GM12878 (cell line): ENCODE measurements around the gene ITGA7. TPM values are rescaled to one million over a fixed set of nuclear protein-coding genes. Genes with fewer than 3 reads are reported as not detected.

Experiments
- ATAC-seq: fragments of 200-7000 bp; cut with Tn5 transposase; 3 replicates; pipeline ENCODE4 v1.9.1; 2020; ENCODE audit warnings: mild to moderate bottlenecking, moderate library complexity
- BruUV-seq: library from RNA; stranded (reverse); fragments of 400-500 nt; replicated peaks from 2 replicates; lab custom pipeline; 2021; lab: Mats Ljungman, UMichigan
- CTCF ChIA-PET: fragments of 300-600 bp; sonication (Branson Sonifier 250); formaldehyde crosslinking; extraction: SDS; loops from one replicate; lab custom pipeline; 2021; ENCODE audit warnings: inconsistent platforms; lab: Yijun Ruan, JAX
- POLR2A ChIA-PET: fragments of 350-600 bp; formaldehyde crosslinking; extraction: SDS; loops from one replicate; lab custom pipeline; 2021; ENCODE audit warnings: inconsistent platforms; lab: Charles Lee
- RAD21 ChIA-PET: fragments of 300-600 bp; sonication (Branson Sonifier 250); formaldehyde crosslinking; loops from one replicate; lab custom pipeline; 2023; ENCODE audit warnings: antibody characterized with exemption; ENCODE audit not compliant: unreplicated experiment; lab: Charles Lee
- SMC1A ChIA-PET: fragments of 300-600 bp; sonication (Branson Sonifier 250); formaldehyde crosslinking; loops from one replicate; lab custom pipeline; 2023; ENCODE audit not compliant: unreplicated experiment, uncharacterized antibody; lab: Charles Lee
- DNase-seq: peaks from one replicate; pipeline ENCODE4 v3.0.0-alpha.2; 2011; ENCODE audit warnings: low read depth, low spot score
- FAIRE-seq: peaks from 3 replicates; lab custom pipeline; 2011; peaks lifted over from hg19 to GRCh38; lab: Jason Lieb, UNC
- H2AFZ ChIP-seq: 2 replicates; pipeline ENCODE4 v1.6.0; 2011; ENCODE audit warnings: low read depth, low read length, control low read depth; ENCODE audit not compliant: control insufficient read depth
- H3K27ac ChIP-seq: 2 replicates; pipeline ENCODE4 v1.5.1; 2011; ENCODE audit warnings: control low read depth; ENCODE audit not compliant: control insufficient read depth, insufficient read depth
- H3K27me3 ChIP-seq, 2 experiments: replicated peaks in 1 of 2; 2 replicates each; pipeline versions ENCODE4 v1.6.0 to v1.6.1; 2011; ENCODE audit warnings: low read length in 1 of 2; ENCODE audit not compliant: control insufficient read depth in 2 of 2, insufficient read depth in 2 of 2
- H3K36me3 ChIP-seq, 2 experiments: 2 replicates each; pipeline ENCODE4 v1.5.1; 2011; ENCODE audit warnings: low read length in 1 of 2; ENCODE audit not compliant: control insufficient read depth in 2 of 2, insufficient read depth in 2 of 2
- H3K4me1 ChIP-seq: 2 replicates; pipeline ENCODE4 v1.6.1; 2011; ENCODE audit warnings: mild to moderate bottlenecking, low read length, moderate library complexity, mixed read lengths; ENCODE audit not compliant: control insufficient read depth, insufficient read depth
- H3K4me2 ChIP-seq: 2 replicates; pipeline ENCODE4 v1.6.0; 2011; ENCODE audit warnings: control low read depth; ENCODE audit not compliant: control insufficient read depth, insufficient read depth
- H3K4me3 ChIP-seq: fragments of 200-600 bp; sonication (generic); 2 replicates; pipeline ENCODE4 v1.5.1; 2016
- H3K79me2 ChIP-seq: 2 replicates; pipeline ENCODE4 v1.6.0; 2011; ENCODE audit warnings: low read length; ENCODE audit not compliant: control insufficient read depth, insufficient read depth
- H3K9ac ChIP-seq: 2 replicates; pipeline ENCODE4 v1.8.0; 2011; ENCODE audit warnings: low read length, control low read depth, mixed read lengths; ENCODE audit not compliant: control insufficient read depth, insufficient read depth
- H3K9me3 ChIP-seq: replicated peaks from 3 replicates; pipeline ENCODE4 v1.5.1; 2011; ENCODE audit warnings: mild to moderate bottlenecking, low read length; ENCODE audit not compliant: control insufficient read depth, insufficient read depth
- H4K20me1 ChIP-seq: 2 replicates; pipeline ENCODE4 v1.6.0; 2011; ENCODE audit not compliant: control insufficient read depth, insufficient read depth
- CBX5 ChIP-seq: sonication (generic); IDR thresholded peaks from 2 replicates; pipeline ENCODE4 v1.6.1; 2016; ENCODE audit warnings: low read depth, moderate library complexity, mild to moderate bottlenecking, inconsistent platforms
- CEBPZ ChIP-seq: fragments of 150-350 bp; IDR thresholded peaks from 2 replicates; pipeline ENCODE4 v1.6.1; 2016; ENCODE audit warnings: low read depth, low read length
- CHD4 ChIP-seq: fragments of 200-600 bp; sonication (generic); IDR thresholded peaks from 2 replicates; pipeline ENCODE4 v1.6.1; 2016; ENCODE audit warnings: mild to moderate bottlenecking
- CREB1 ChIP-seq: IDR thresholded peaks from 2 replicates; pipeline ENCODE4 v1.6.1; 2012; ENCODE audit warnings: low read depth, mild to moderate bottlenecking, inconsistent platforms
- DPF2 ChIP-seq: fragments of 450-650 bp; IDR thresholded peaks from 2 replicates; pipeline ENCODE4 v1.6.1; 2017; ENCODE audit warnings: mild to moderate bottlenecking
- EGR1 ChIP-seq, 2 experiments: IDR thresholded peaks; 1 replicate in 1 of 2; 2 replicates in 1 of 2; pipeline ENCODE4 v1.6.1; 2011 to 2012; ENCODE audit warnings: low read depth in 2 of 2, low read length in 2 of 2, borderline replicate concordance in 1 of 2, mild to moderate bottlenecking in 1 of 2, moderate library complexity in 1 of 2
- IKZF1 ChIP-seq: fragments of 450-650 bp; conservative IDR thresholded peaks from 2 replicates; pipeline ENCODE4 v1.6.1; 2017; ENCODE audit warnings: antibody characterized with exemption, mild to moderate bottlenecking
- MEF2A ChIP-seq: IDR thresholded peaks from 2 replicates; pipeline ENCODE4 v1.6.1; 2011; ENCODE audit warnings: low read depth, mild to moderate bottlenecking, low read length, moderate library complexity; ENCODE audit not compliant: insufficient read depth
- MLLT1 ChIP-seq: fragments of 450-650 bp; IDR thresholded peaks from 2 replicates; pipeline ENCODE4 v1.6.1; 2016; ENCODE audit warnings: mild to moderate bottlenecking
- NKRF ChIP-seq: fragments of 450-650 bp; conservative IDR thresholded peaks from 2 replicates; pipeline ENCODE4 v1.6.1; 2017; ENCODE audit warnings: mild to moderate bottlenecking, moderate library complexity
- PKNOX1 ChIP-seq: fragments of 450-650 bp; IDR thresholded peaks from 2 replicates; pipeline ENCODE4 v1.6.1; 2016; ENCODE audit warnings: mild to moderate bottlenecking
- TARDBP ChIP-seq: IDR thresholded peaks from 2 replicates; pipeline ENCODE4 v1.6.1; 2016; ENCODE audit warnings: borderline replicate concordance
- TCF3 ChIP-seq: IDR thresholded peaks from 2 replicates; pipeline ENCODE4 v1.6.1; 2012; ENCODE audit warnings: low read depth, mild to moderate bottlenecking, low read length, borderline replicate concordance; ENCODE audit not compliant: insufficient read depth
- USF2 ChIP-seq: IDR thresholded peaks from 2 replicates; pipeline ENCODE4 v1.6.1; 2011; ENCODE audit warnings: low read depth, low read length, improper control_type of control experiment, borderline replicate concordance
- YY1 ChIP-seq: IDR thresholded peaks from 2 replicates; pipeline ENCODE4 v1.6.1; 2011; ENCODE audit warnings: low read depth, mild to moderate bottlenecking, low read length
- ZBED1 ChIP-seq: IDR thresholded peaks from 2 replicates; pipeline ENCODE4 v1.6.1; 2016; ENCODE audit warnings: borderline replicate concordance
- WGBS: methylation state at CpG from one replicate; pipeline ENCODE4 v1.1.6; 2016; ENCODE audit warnings: low lambda C conversion rate; ENCODE audit not compliant: insufficient replicate concordance, insufficient coverage; ENCODE audit errors: missing lambda C conversion rate; 5-methylcytosine and 5-hydroxymethylcytosine counted together
- in situ Hi-C: fragments of 300-500 bp; cut with MboI; formaldehyde crosslinking; loops from 9 replicates; pipeline ENCODE4 v1.14.3; 2018; ENCODE audit warnings: mixed read lengths
- intact Hi-C: fragments of 100-400 bp; cut with micrococcal nuclease; formaldehyde crosslinking; loops from one replicate; pipeline ENCODE4 v1.14.2; 2022; ENCODE audit not compliant: unreplicated experiment
- polyA plus RNA-seq, 11 experiments: library from polyadenylated mRNA; depleted of rRNA in 4 of 11; unstranded in 6 of 11; stranded (reverse) in 5 of 11; fragments of >200 nt; fragmentation: Nextera tagmentation in 4 of 11; fragmentation: Illumina TruSeq in 1 of 11; extraction: Ambion mirVana in 4 of 11; extraction: Trizol in 1 of 11; gene quantifications; 1 replicate in 1 of 11; 2 replicates in 10 of 11; pipeline versions ENCODE4 v1.2.1 to v1.2.3, GENCODE V29; 2011 to 2016; ENCODE audit warnings: inconsistent platforms in 2 of 11, missing spikeins in 2 of 11, low read depth in 1 of 11
- total RNA-seq, 4 experiments: library from RNA; depleted of rRNA in 3 of 4; stranded (reverse); fragments of >200 nt in 3 of 4; fragmentation: Illumina TruSeq in 1 of 4; extraction: Trizol in 1 of 4; gene quantifications; 2 replicates each; pipeline versions ENCODE4 v1.2.1 to v1.2.3, GENCODE V29; 2013 to 2021

Gene ITGA7
- total and polyA plus RNA-seq, 10 of the 15 experiments (the other 5 are each of a cell fraction or from before 2014, with no cell fraction given): 0.18 to 5.1 (median 1.5) TPM

- Histone ChIP-seq H3K4me3 (no peak overlapping the region), H3K4me1 (no peaks in the 10 kb centered on the region), H3K27ac (no peak overlapping the region), H3K36me3 (no peaks in the 10 kb centered on the region), H2AFZ (no peak overlapping the region), H3K9ac (no peak overlapping the region), H4K20me1 (no peaks in the 10 kb centered on the region), H3K4me2 (no peak overlapping the region), H3K27me3 (no peaks in the 10 kb centered on the region), H3K79me2 (no peaks in the 10 kb centered on the region), H3K9me3 (no peaks in the 10 kb centered on the region)
- BruUV-seq: no TSS peak
- CTCF ChIA-PET: interaction anchor here (0.8 kb wide), 1 partner anchor 13 kb away, joined by 3 read pairs; no protein-coding TSS in a partner anchor
- ATAC-seq (no peak), FAIRE-seq (no peak), DNase-seq (no peak)
- POLR2A ChIA-PET: no interaction called here
- SMC1A ChIA-PET: no interaction called here
- RAD21 ChIA-PET: no interaction called here
- in situ Hi-C loops: no loop called here
- 52% methylated on average over 19 of the region's 19 CpGs for WGBS
- intact Hi-C loops: no loop called here
- TF ChIP-seq CHD4 (no peak), IKZF1 (no peak), MEF2A (no peak), CREB1 (no peak), EGR1 (IDR thresholded peaks at IDR 0.05; ENCODE audit: borderline replicate concordance in 1 of 2, low read depth in 2 of 2, low read length in 2 of 2) (no peak), ZBED1 (no peak), PKNOX1 (no peak), CEBPZ (no peak), NKRF (no peak), YY1 (no peak), CBX5 (no peak), TARDBP (no peak), TCF3 (no peak), DPF2 (no peak), MLLT1 (no peak), USF2 (no peak)
These were observed 10.8 kb downstream of the ITGA7 start for GRCh38 chr12:55696796-55697462.
